Measurements from ENCODE around the gene UMODL1. TPM values are rescaled to one million over a fixed set of nuclear protein-coding genes. Genes with fewer than 3 reads are reported as not detected.

The UMODL1 gene
- polyA plus RNA-seq, 3 donors: not detected

- Histone ChIP-seq H3K4me2 (replicated peaks; ENCODE audit: extremely low read depth, low read length, poor library complexity, severe bottlenecking) (no peak overlapping the region), H2AFZ (ENCODE audit: insufficient read depth, low read depth, low read length, poor library complexity, severe bottlenecking) (no peak overlapping the region), H3K27me3 (ENCODE audit: control insufficient read depth in 2 of 2, insufficient read depth in 2 of 2, low read length in 2 of 2) (no peaks in the 10 kb centered on the region), H3K27ac (ENCODE audit: low read depth in 1 of 2, low read length in 2 of 2) (peak overlapping the region; percentile 13 to 34), H3K36me3 (replicated peaks in 1 of 2; ENCODE audit: control insufficient read depth in 1 of 2, insufficient read depth in 2 of 2, low read length in 2 of 2) (no peaks in the 10 kb centered on the region), H3K79me2 (ENCODE audit: insufficient read depth, low read length) (no peaks in the 10 kb centered on the region), H3K4me3 (replicated peaks in 1 of 3; ENCODE audit: low read depth in 2 of 3, low read length in 3 of 3) (no peak overlapping the region), H3K4me1 (ENCODE audit: control insufficient read depth in 1 of 2, insufficient read depth in 2 of 2, low read length in 2 of 2) (peaks cover 67 to 74% of the 10 kb centered on the region in 2 donors), H3K9me3 (replicated peaks in 1 of 2; ENCODE audit: control insufficient read depth in 1 of 2, insufficient read depth in 1 of 2, low read length in 2 of 2) (no peaks in the 10 kb centered on the region), H3K9ac (ENCODE audit: insufficient read depth, low read length, poor library complexity, severe bottlenecking) (no peak overlapping the region), H4K20me1 (ENCODE audit: insufficient read depth, low read length) (no peaks in the 10 kb centered on the region)
- DNase-seq: no peak
- intact Hi-C loops (cut with micrococcal nuclease): loop anchor here (5.0 to 10.0 kb wide), 3 partner anchors 38 to 55 kb away; partner anchors contain the start of gene ZBTB21 (in 1 of the 2)
- Mint-ChIP-seq H3K27ac (peak overlapping the region in 5 of 7 donors; percentile 19 to 73 (median 58)), H3K36me3 (no peaks in the 10 kb centered on the region), H3K9me3 (peaks cover 0 to 2% (median 0%) of the 10 kb centered on the region in 7 donors), H3K27me3 (ENCODE audit: low read depth in 3 of 3) (peaks cover 0 to 6% (median 2%) of the 10 kb centered on the region in 3 donors), H3K4me1 (peaks cover 71% of the 10 kb centered on the region), H3K4me3 (peak overlapping the region in 1 of 2 donors; percentile 47)
- no peak for TF ChIP-seq CTCF (IDR thresholded peaks at IDR 0.05)
- 69% methylated on average over 6 of the region's 10 CpGs for WGBS (ENCODE audit: insufficient coverage)
Observed at GRCh38 chr21:42059721-42060120, 11.4 kb upstream of the UMODL1 start.

DNA sequence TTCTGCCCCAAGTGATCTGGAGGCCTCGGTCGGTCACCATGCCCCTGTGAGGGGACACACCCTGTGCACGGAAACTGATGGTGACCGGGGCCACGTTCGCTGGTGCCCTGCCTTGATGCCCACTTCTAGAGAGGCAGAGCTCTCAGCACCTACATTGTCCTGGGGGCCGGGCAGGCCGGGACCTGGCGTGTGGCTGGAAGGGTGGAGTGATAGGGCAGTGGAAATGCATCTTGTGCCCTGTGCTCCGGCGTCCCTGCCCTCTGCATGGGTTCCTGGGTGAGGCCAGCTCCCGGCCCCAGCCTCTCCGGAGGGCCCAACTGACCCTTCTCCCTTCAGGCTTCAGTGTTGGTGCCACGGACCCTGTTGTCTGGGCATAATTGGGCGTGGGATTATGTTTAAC lies 11.0 kb upstream of the UMODL1 start:
- Mint-ChIP-seq H3K36me3 (no peaks in the 10 kb centered on the region), H3K27ac (peak overlapping the region in 4 of 7 donors; percentile 58 to 97 (median 94)), H3K4me3 (no peak overlapping the region), H3K4me1 (peaks cover 75% of the 10 kb centered on the region), H3K27me3 (ENCODE audit: low read depth in 3 of 3) (peaks cover 0 to 6% (median 2%) of the 10 kb centered on the region in 3 donors), H3K9me3 (peaks cover 0 to 2% (median 0%) of the 10 kb centered on the region in 7 donors)
- TF ChIP-seq CTCF (IDR thresholded peaks at IDR 0.05): no peak
- intact Hi-C loops (cut with micrococcal nuclease): loop anchor here (5.0 to 10.0 kb wide), 2 partner anchors 37 to 55 kb away; no protein-coding TSS in a partner anchor
- no peaks in the 10 kb centered on the region for H3K9me3 ChIP-seq (replicated peaks in 1 of 2; ENCODE audit: control insufficient read depth in 1 of 2, insufficient read depth in 1 of 2, low read length in 2 of 2)
- no peaks in the 10 kb centered on the region for H4K20me1 ChIP-seq (ENCODE audit: insufficient read depth, low read length)
- peak overlapping the region in 1 of 2 donors; percentile 95 for H3K27ac ChIP-seq (ENCODE audit: low read depth in 1 of 2, low read length in 2 of 2)
- H3K36me3 ChIP-seq (replicated peaks in 1 of 2; ENCODE audit: control insufficient read depth in 1 of 2, insufficient read depth in 2 of 2, low read length in 2 of 2): no peaks in the 10 kb centered on the region
- H3K4me2 ChIP-seq (replicated peaks; ENCODE audit: extremely low read depth, low read length, poor library complexity, severe bottlenecking): no peak overlapping the region
- no peak overlapping the region for H2AFZ ChIP-seq (ENCODE audit: insufficient read depth, low read depth, low read length, poor library complexity, severe bottlenecking)
- WGBS (ENCODE audit: insufficient coverage): 100% methylated on average over 3 of the region's 15 CpGs
- no peaks in the 10 kb centered on the region for H3K79me2 ChIP-seq (ENCODE audit: insufficient read depth, low read length)
- H3K27me3 ChIP-seq (ENCODE audit: control insufficient read depth in 2 of 2, insufficient read depth in 2 of 2, low read length in 2 of 2): no peaks in the 10 kb centered on the region
- no peak for DNase-seq
- peaks cover 67 to 74% of the 10 kb centered on the region in 2 donors for H3K4me1 ChIP-seq (ENCODE audit: control insufficient read depth in 1 of 2, insufficient read depth in 2 of 2, low read length in 2 of 2)
- H3K4me3 ChIP-seq (replicated peaks in 1 of 3; ENCODE audit: low read depth in 2 of 3, low read length in 3 of 3): no peak overlapping the region
- H3K9ac ChIP-seq (ENCODE audit: insufficient read depth, low read length, poor library complexity, severe bottlenecking): no peak overlapping the region
